ENCODE data around the gene EIF1AX. TPM values are rescaled to one million over a fixed set of nuclear protein-coding genes. Genes with fewer than 3 reads are reported as not detected.

Gene EIF1AX
- polyA plus RNA-seq, 1 donor from 2014 or later: 67.1 TPM

DNA sequence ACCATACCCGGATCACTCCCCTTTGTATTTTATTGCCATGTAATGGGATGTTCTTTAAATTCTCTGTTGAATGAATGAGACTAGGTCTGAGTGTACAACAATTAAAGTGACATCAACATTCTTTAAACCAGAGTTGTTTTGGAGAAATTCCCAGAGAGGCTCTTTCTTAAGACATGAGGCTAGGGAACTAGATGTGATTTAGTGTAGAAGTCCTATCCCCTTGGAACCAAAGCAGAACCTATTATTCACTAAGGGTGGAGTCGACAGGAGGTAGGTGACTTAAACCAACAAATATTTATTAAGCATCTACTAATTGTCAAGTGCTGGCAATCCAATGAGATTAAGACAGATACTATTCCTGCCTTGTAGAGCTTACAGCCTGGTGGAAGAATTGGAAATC, 1.7 kb downstream of the EIF1AX start:
- H3F3A ChIP-seq (ENCODE audit: insufficient read depth, low read length, poor library complexity, severe bottlenecking): no peaks in the 10 kb centered on the region
- no peaks in the 10 kb centered on the region for H3K9me2 ChIP-seq (ENCODE audit: insufficient read depth, low read length)
- TF ChIP-seq POLR2AphosphoS5 (IDR thresholded peaks at IDR 0.05) (no peak), SMC3 (conservative IDR thresholded peaks at IDR 0.05; ENCODE audit: poor library complexity) (no peak), RAD21 (conservative IDR thresholded peaks at IDR 0.05) (no peak), EP300 (conservative IDR thresholded peaks at IDR 0.05; ENCODE audit: poor library complexity, severe bottlenecking) (no peak), MXI1 (conservative IDR thresholded peaks at IDR 0.05; ENCODE audit: poor library complexity, severe bottlenecking) (no peak)
- TF ChIP-seq, protein P1, sequence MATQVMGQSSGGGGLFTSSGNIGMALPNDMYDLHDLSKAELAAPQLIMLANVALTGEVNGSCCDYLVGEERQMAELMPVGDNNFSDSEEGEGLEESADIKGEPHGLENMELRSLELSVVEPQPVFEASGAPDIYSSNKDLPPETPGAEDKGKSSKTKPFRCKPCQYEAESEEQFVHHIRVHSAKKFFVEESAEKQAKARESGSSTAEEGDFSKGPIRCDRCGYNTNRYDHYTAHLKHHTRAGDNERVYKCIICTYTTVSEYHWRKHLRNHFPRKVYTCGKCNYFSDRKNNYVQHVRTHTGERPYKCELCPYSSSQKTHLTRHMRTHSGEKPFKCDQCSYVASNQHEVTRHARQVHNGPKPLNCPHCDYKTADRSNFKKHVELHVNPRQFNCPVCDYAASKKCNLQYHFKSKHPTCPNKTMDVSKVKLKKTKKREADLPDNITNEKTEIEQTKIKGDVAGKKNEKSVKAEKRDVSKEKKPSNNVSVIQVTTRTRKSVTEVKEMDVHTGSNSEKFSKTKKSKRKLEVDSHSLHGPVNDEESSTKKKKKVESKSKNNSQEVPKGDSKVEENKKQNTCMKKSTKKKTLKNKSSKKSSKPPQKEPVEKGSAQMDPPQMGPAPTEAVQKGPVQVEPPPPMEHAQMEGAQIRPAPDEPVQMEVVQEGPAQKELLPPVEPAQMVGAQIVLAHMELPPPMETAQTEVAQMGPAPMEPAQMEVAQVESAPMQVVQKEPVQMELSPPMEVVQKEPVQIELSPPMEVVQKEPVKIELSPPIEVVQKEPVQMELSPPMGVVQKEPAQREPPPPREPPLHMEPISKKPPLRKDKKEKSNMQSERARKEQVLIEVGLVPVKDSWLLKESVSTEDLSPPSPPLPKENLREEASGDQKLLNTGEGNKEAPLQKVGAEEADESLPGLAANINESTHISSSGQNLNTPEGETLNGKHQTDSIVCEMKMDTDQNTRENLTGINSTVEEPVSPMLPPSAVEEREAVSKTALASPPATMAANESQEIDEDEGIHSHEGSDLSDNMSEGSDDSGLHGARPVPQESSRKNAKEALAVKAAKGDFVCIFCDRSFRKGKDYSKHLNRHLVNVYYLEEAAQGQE (IDR thresholded peaks at IDR 0.05; ENCODE audit: borderline replicate concordance): no peak
- TF ChIP-seq, protein P2, sequence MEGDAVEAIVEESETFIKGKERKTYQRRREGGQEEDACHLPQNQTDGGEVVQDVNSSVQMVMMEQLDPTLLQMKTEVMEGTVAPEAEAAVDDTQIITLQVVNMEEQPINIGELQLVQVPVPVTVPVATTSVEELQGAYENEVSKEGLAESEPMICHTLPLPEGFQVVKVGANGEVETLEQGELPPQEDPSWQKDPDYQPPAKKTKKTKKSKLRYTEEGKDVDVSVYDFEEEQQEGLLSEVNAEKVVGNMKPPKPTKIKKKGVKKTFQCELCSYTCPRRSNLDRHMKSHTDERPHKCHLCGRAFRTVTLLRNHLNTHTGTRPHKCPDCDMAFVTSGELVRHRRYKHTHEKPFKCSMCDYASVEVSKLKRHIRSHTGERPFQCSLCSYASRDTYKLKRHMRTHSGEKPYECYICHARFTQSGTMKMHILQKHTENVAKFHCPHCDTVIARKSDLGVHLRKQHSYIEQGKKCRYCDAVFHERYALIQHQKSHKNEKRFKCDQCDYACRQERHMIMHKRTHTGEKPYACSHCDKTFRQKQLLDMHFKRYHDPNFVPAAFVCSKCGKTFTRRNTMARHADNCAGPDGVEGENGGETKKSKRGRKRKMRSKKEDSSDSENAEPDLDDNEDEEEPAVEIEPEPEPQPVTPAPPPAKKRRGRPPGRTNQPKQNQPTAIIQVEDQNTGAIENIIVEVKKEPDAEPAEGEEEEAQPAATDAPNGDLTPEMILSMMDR (IDR thresholded peaks at IDR 0.05; ENCODE audit: poor library complexity, severe bottlenecking): no peak
- no peaks in the 10 kb centered on the region for H3K27me3 ChIP-seq (ENCODE audit: insufficient read depth, low read depth, low read length)
- no peak overlapping the region for H2AFZ ChIP-seq (ENCODE audit: low read depth, low read length)
- H3K4me3 ChIP-seq (ENCODE audit: low read length): peak overlapping the region; percentile 82
- H3K9me3 ChIP-seq (ENCODE audit: low read length): no peaks in the 10 kb centered on the region
- no peaks in the 10 kb centered on the region for H4K20me1 ChIP-seq (ENCODE audit: insufficient read depth)
- H3K4me2 ChIP-seq (ENCODE audit: low read length): peak overlapping the region; percentile 59
- H3K79me2 ChIP-seq (replicated peaks; ENCODE audit: insufficient read depth, low read length): peaks cover 29% of the 10 kb centered on the region
- H3K9ac ChIP-seq (ENCODE audit: low read length): peak overlapping the region; percentile 76
- H3K36me3 ChIP-seq (ENCODE audit: insufficient read depth, low read length): no peaks in the 10 kb centered on the region
- peak overlapping the region; percentile 68 for H3K27ac ChIP-seq (ENCODE audit: low read length)

DNA sequence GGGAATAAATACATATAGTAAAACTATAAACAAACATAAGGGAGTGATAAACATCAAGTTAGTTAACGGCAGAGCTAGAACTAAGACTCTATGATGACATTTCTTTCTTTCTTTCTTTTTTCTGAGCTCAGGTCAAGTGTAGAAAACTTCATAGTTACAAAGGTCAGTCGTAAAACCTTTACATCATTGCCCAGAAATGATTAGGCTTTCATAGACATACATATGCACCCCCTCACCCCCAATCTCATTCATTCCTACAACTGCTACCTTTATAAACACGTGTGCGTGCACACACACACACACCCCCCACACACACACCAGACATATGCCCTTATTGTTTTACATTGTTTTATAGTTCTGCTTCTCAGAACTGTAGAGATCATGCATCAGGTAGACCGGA, 5.7 kb downstream of the EIF1AX start:
- no peaks in the 10 kb centered on the region for H4K20me1 ChIP-seq (ENCODE audit: insufficient read depth)
- H3K27ac ChIP-seq (ENCODE audit: low read length): no peak overlapping the region
- no peaks in the 10 kb centered on the region for H3F3A ChIP-seq (ENCODE audit: insufficient read depth, low read length, poor library complexity, severe bottlenecking)
- H3K9me2 ChIP-seq (ENCODE audit: insufficient read depth, low read length): no peaks in the 10 kb centered on the region
- H3K79me2 ChIP-seq (replicated peaks; ENCODE audit: insufficient read depth, low read length): peaks cover 26% of the 10 kb centered on the region
- H3K9ac ChIP-seq (ENCODE audit: low read length): no peak overlapping the region
- no peaks in the 10 kb centered on the region for H3K27me3 ChIP-seq (ENCODE audit: insufficient read depth, low read depth, low read length)
- no peak overlapping the region for H2AFZ ChIP-seq (ENCODE audit: low read depth, low read length)
- H3K36me3 ChIP-seq (ENCODE audit: insufficient read depth, low read length): no peaks in the 10 kb centered on the region
- H3K4me2 ChIP-seq (ENCODE audit: low read length): no peak overlapping the region
- H3K9me3 ChIP-seq (ENCODE audit: low read length): no peaks in the 10 kb centered on the region
- H3K4me3 ChIP-seq (ENCODE audit: low read length): no peak overlapping the region
- TF ChIP-seq POLR2AphosphoS5 (IDR thresholded peaks at IDR 0.05) (no peak), TAF1 (IDR thresholded peaks at IDR 0.05; ENCODE audit: low read depth) (no peak), RAD21 (conservative IDR thresholded peaks at IDR 0.05) (no peak), MXI1 (conservative IDR thresholded peaks at IDR 0.05; ENCODE audit: poor library complexity, severe bottlenecking) (no peak)
- TF ChIP-seq, protein P2 (IDR thresholded peaks at IDR 0.05; ENCODE audit: poor library complexity, severe bottlenecking): no peak
